Measurements from ENCODE around the gene PDPR.
"Not testable (repeated sequence)": the region's sequence is repeated elsewhere in the genome, so short reads cannot be mapped to it uniquely, and the experiment has no call there.

Gene PDPR

DNA sequence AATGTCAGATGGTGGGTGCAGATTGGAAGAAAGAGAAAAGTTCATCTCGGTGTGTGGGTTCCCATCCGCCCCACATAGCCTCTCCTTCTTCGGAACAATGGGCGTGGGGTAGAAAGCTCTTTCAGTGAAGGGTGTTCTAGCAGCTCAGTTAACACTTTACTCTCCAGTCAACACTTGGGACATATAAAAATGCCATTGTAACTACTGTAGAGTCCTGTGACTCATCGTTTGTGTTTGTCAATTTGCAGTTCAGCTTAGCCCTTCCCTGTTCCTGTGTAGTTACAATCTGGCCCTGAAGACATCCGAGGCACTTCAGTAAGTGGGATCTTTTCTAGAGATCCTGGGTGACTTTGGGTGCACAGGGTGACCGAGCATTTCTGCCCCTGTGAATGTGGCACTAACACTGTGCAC is 47.9 kb downstream of the PDPR start:
- peak; percentile 87 for DNase-seq (ENCODE audit: low read depth)

DNA sequence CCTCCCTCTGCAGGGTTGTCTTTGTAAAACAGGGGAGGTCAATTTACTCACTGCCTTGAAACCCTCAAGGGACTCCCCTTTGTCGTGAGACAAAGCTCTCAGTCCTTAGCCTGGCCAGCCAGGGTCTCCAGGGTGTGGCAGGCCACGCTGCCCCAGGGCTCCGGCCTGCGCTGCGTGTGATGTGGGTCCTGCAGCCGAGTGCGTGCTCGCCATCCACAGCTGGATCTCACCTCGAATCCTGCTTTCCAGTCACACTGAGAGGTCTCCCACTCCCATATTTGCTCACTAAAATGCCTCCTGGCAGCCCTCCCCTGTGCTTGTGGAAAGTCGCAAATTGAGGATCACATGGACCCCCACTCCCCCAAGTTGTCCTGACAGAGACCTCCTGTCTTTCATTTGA is 49.5 kb downstream of the PDPR start:
- no peak for DNase-seq (ENCODE audit: low read depth)

- DNase-seq (ENCODE audit: low read depth) = not testable (repeated sequence)
These were observed 52.6 kb downstream of the PDPR start for GRCh38 chr16:70166688-70167087.

DNA sequence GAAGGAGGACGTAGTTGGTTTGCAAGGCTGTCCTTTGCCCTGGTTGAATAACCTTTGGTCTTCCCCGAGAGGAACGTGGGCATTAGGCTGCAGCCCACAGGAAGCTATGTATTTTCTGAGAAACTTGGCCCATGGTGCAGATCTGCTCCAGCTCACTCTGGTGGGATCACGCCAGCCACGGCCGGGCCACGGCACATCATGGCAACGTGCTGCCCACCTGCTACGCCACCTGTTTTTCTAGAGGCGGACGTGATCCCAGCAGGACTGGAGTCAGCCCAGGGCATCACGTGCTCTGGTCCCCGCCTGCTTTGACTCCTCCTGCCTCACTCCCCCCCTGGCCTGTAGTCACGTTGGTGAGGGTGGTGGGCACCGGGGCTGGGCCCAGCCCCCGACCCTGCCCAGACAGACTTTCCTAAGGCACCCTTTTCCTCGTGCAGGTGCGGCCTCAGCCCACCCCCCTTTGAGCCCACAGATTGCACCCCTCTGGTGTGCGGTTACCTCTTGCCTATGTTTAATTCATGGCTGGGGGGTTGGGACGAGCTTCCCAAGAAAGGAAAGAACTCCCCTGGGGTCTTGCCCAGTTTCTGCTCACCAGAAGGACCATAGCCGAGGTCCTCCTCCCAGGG is 59.2 kb downstream of the PDPR start, which contains the start of gene CLEC18C:
CLEC18C (plus strand) TSS at position 576 of the 626 bp plus-strand sequence. CDS start 492 bp downstream, outside the sequence.
- DNase-seq (ENCODE audit: low read depth) = not testable (repeated sequence)

DNA sequence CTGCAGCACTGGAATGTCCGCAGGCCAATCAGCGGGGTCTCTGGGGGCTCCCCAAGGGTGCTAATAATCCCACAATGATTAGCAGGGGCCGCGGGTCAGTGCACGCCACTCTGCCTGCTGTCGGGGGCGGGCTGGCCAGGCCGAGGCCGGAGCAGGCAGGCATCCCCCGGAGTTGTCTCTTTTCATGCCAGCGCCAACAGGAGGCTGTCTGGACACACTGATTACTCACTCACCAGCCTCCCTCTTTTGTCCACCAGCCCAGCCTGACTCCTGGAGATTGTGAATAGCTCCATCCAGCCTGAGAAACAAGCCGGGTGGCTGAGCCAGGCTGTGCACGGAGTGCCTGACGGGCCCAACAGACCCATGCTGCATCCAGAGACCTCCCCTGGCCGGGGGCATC is 59.8 kb downstream of the PDPR start:
- DNase-seq (ENCODE audit: low read depth) = not testable (repeated sequence)

DNA sequence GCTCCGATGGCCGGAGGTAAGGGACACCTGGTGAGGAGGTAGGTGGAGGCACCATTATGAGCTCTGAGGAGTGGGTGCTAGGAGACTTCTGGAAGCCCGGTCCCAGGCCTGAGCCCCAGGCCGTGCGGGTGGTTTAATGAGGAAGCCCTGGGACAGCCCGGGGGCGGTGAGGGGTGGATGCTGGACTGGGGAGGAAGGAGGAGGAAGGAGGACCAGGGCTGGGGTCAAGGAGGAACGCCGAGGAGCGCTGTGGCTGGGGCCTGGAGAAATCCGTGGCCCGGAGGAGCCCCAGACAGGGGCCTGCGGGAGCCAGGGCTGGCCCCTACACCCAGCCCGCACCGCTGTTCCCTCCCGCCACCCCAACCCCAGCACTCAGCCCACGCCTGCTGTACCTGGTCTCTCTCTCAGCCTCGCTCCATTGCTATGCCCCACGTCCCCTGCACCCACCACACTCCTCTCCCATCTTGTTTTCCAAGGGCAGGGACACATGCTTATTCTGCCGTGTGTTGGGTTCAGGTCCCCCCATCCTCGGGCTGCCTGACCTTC is 60.3 kb downstream of the PDPR start:
- DNase-seq (ENCODE audit: low read depth) = not testable (repeated sequence)

GRCh38 chr16:70187858-70188607 is 73.9 kb downstream of the PDPR start:
- not testable (repeated sequence) for DNase-seq (ENCODE audit: low read depth)

GRCh38 chr16:70188608-70188915 is 74.4 kb downstream of the PDPR start:
- DNase-seq (ENCODE audit: low read depth) = not testable (repeated sequence)

DNA sequence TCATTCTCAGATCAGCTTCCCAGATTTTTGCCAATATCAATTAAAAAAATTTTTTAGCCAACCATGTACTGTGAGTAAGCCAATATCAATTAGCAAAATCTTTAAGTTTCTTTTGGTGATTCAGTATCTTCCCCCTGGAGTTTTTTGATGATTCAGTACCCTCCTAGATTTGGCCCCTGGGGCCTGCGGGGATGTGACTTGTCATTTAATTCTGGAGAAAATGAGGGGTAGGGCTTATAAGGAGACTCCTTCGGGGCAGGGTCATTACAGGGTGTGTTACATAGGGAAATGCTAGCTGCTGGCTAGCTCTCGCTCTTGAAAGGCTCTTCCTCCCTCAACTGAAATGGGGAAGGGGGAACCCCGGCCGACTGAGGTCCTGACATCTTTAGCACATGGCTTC is 76.4 kb downstream of the PDPR start:
- DNase-seq (ENCODE audit: low read depth) = not testable (repeated sequence)

GRCh38 chr16:70196683-70197300 is 82.7 kb downstream of the PDPR start:
- DNase-seq (ENCODE audit: low read depth) = not testable (repeated sequence)

DNA sequence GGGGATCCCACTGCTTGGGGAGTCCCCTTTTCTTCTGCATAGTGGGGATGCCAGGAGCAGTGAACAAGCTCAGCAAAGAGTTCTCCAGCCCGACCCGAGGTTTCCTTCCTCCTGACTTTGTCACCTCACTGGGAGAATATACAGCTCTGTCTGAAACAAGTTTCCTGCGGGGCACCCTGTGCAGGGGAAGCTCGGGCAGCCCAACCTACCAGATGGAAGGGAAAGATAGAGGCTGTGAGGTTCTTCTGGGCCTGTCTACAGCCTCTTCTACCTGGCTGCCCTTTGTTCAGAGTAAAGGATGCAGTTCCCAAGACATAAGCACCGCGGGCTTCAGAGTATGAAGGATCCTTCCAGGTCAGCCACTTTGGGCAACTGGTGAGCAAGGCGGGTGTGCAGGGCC is 83.5 kb downstream of the PDPR start:
- not testable (repeated sequence) for DNase-seq (ENCODE audit: low read depth)

GRCh38 chr16:70198230-70198629 is 84.1 kb downstream of the PDPR start:
- not testable (repeated sequence) for DNase-seq (ENCODE audit: low read depth)

DNA sequence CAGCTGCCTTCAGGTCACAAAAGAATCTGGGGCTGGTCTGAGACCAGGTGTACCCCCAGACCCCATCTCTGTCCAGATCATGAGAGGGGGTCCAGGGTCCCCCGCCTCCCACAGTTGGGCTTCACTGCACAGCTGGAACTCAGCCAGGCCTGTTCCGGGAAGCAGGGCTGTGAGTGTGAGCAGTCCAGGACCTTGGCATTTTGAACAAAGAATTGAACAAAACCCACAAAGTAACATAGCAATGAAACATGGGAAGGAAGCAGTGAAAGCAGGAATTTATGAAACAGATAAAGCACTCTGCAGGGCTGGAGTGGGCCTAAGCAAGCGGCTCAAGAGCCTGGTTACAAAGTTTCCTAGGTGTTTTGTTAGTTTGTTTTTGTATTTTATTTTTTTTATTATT is 84.5 kb downstream of the PDPR start:
- not testable (repeated sequence) for DNase-seq (ENCODE audit: low read depth)

- not testable (repeated sequence) for DNase-seq (ENCODE audit: low read depth)
These were observed 85.0 kb downstream of the PDPR start for GRCh38 chr16:70199170-70199569.

DNA sequence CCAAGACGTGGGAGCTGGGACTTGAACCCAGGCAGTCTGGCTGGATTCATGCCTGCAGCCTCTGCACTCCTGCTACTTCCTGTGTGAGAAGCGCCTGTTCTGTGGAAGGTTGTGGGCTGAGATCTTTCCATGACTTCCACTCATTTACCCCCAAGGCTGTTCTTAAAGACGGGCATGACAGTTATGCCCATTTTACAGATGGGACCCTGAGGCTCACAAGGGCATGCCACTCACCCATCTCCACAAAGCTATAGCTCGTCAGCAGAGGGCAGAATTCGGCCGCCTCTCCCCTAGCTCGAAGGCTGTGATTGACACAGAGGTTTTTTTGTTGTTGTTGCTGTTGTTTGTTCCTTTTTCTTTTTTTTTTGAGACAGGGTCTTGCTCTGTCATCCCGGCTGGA is 85.9 kb downstream of the PDPR start:
- not testable (repeated sequence) for DNase-seq (ENCODE audit: low read depth)

DNA sequence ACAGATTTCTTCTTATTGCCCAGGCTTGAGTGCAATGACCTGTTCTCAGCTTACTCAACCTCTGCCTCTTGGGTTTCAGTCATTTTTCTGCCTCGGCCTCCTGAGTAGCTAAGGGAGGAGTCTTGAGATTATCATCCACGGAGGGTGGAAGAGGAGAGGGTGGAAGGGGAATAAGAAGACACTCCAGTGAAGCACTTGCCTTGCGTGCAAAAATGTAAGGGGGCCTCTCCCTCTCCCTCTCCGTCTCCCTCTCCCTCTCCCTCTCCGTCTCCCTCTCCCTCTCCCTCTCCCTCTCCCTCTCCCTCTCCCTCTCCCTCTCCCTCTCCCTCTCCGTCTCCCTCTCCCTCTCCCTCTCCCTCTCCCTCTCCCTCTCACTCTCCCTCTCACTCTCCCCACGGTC is 89.4 kb downstream of the PDPR start:
- not testable (repeated sequence) for DNase-seq (ENCODE audit: low read depth)

DNA sequence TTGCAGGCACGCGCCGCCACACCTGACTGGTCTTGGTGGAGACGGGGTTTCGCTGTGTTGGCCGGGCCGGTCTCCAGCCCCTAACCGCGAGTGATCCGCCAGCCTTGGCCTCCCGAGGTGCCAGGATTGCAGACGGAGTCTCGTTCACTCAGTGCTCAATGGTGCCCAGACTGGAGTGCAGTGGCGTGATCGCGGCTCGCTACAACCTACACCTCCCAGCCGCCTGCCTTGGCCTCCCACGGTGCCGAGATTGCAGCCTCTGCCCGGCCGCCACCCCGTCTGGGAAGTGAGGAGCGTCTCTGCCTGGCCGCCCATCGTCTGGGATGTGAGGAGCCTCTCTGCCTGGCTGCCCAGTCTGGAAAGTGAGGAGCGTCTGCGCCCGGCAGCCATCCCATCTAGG is 89.9 kb downstream of the PDPR start:
- DNase-seq (ENCODE audit: low read depth) = not testable (repeated sequence)

- not testable (repeated sequence) for DNase-seq (ENCODE audit: low read depth)
These were observed 90.7 kb downstream of the PDPR start for GRCh38 chr16:70204668-70205405.

DNA sequence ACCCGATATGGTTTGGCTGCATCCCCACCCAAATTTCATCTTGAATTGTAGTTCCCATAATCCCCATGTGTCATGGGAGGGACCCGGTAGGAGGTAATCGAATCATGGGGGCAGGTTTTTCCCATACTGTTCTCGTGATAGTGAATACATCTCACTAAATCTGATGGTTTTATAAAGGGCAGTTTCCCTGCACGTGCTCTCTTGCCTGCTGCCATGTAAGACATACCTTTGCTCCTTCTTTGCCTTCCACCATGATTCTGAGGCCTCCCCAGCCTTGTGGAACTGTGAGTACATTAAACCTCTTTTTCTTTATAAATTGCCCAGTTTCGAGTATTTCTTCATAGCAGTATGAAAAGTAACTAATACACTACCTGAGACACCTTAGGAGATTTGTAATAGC is 92.2 kb downstream of the PDPR start:
- not testable (repeated sequence) for DNase-seq (ENCODE audit: low read depth)
